Measurements from ENCODE around the gene BRPF3. TPM values are rescaled to one million over a fixed set of nuclear protein-coding genes. Genes with fewer than 3 reads are reported as not detected.

BRPF3 gene
- total and polyA plus RNA-seq, 2 donors (not counting 1 experiment from before 2014, with no cell fraction given): 10.4 to 10.6 TPM

GRCh38 chr6:36222924-36223323, 26.4 kb downstream of the BRPF3 start:
- peaks cover 18% of the 10 kb centered on the region for H3K36me3 ChIP-seq (ENCODE audit: control insufficient read depth, insufficient read depth, low read length)
- no peaks in the 10 kb centered on the region for H3K27me3 ChIP-seq (ENCODE audit: control insufficient read depth, insufficient read depth, low read length)
- no peak overlapping the region for H3K9ac ChIP-seq (ENCODE audit: insufficient read depth, low read length)
- no peak overlapping the region for H2AFZ ChIP-seq (ENCODE audit: low read length)
- no peak overlapping the region for H3K27ac ChIP-seq (ENCODE audit: insufficient read depth, low read length)
- H3K79me2 ChIP-seq (ENCODE audit: control insufficient read depth, insufficient read depth, low read length): no peaks in the 10 kb centered on the region
- no peak overlapping the region for H3K4me2 ChIP-seq (ENCODE audit: extremely low read depth, insufficient read depth, low read length)
- no peak overlapping the region for H3K4me3 ChIP-seq (replicated peaks in 1 of 4; ENCODE audit: control extremely low read depth in 1 of 4, insufficient read depth in 1 of 4, low read depth in 3 of 4, low read length in 4 of 4)
- no peak for TF ChIP-seq CTCF (conservative IDR thresholded peaks at IDR 0.05 in 1 of 2, IDR thresholded peaks at IDR 0.05 in 1 of 2; ENCODE audit: low read depth in 1 of 2, low read length in 2 of 2)
- TF ChIP-seq EZH2 (IDR thresholded peaks at IDR 0.05; ENCODE audit: low read length, missing control alignments): no peak
- no peak for DNase-seq (ENCODE audit: low read depth in 2 of 2)
- no peaks in the 10 kb centered on the region for H4K20me1 ChIP-seq (ENCODE audit: control insufficient read depth, extremely low read depth, insufficient read depth, low read length)
- peaks cover 3% of the 10 kb centered on the region for H3K4me1 ChIP-seq (ENCODE audit: control insufficient read depth, extremely low read depth, insufficient read depth, low read length)
- no peaks in the 10 kb centered on the region for H3K9me3 ChIP-seq (ENCODE audit: control insufficient read depth, insufficient read depth, low read depth, low read length)

GRCh38 chr6:36223706-36224105, 27.2 kb downstream of the BRPF3 start:
- H3K36me3 ChIP-seq (ENCODE audit: control insufficient read depth, insufficient read depth, low read length): peaks cover 24% of the 10 kb centered on the region
- no peaks in the 10 kb centered on the region for H3K79me2 ChIP-seq (ENCODE audit: control insufficient read depth, insufficient read depth, low read length)
- TF ChIP-seq CTCF (conservative IDR thresholded peaks at IDR 0.05 in 1 of 2, IDR thresholded peaks at IDR 0.05 in 1 of 2; ENCODE audit: low read depth in 1 of 2, low read length in 2 of 2) (no peak), EZH2 (IDR thresholded peaks at IDR 0.05; ENCODE audit: low read length, missing control alignments) (no peak)
- H3K4me1 ChIP-seq (ENCODE audit: control insufficient read depth, extremely low read depth, insufficient read depth, low read length): peaks cover 3% of the 10 kb centered on the region
- H3K4me2 ChIP-seq (ENCODE audit: extremely low read depth, insufficient read depth, low read length): no peak overlapping the region
- DNase-seq (ENCODE audit: low read depth in 2 of 2): peak in 1 of 2 donors; percentile 8
- H3K27me3 ChIP-seq (ENCODE audit: control insufficient read depth, insufficient read depth, low read length): no peaks in the 10 kb centered on the region
- H3K9me3 ChIP-seq (ENCODE audit: control insufficient read depth, insufficient read depth, low read depth, low read length): no peaks in the 10 kb centered on the region
- H4K20me1 ChIP-seq (ENCODE audit: control insufficient read depth, extremely low read depth, insufficient read depth, low read length): no peaks in the 10 kb centered on the region
- no peak overlapping the region for H2AFZ ChIP-seq (ENCODE audit: low read length)
- H3K9ac ChIP-seq (ENCODE audit: insufficient read depth, low read length): no peak overlapping the region
- H3K4me3 ChIP-seq (replicated peaks in 1 of 4; ENCODE audit: control extremely low read depth in 1 of 4, insufficient read depth in 1 of 4, low read depth in 3 of 4, low read length in 4 of 4): no peak overlapping the region
- no peak overlapping the region for H3K27ac ChIP-seq (ENCODE audit: insufficient read depth, low read length)

- Histone ChIP-seq H3K27ac (ENCODE audit: insufficient read depth, low read length) (no peak overlapping the region), H3K9me3 (ENCODE audit: control insufficient read depth, insufficient read depth, low read depth, low read length) (no peaks in the 10 kb centered on the region), H3K9ac (ENCODE audit: insufficient read depth, low read length) (no peak overlapping the region), H3K4me3 (replicated peaks in 1 of 4; ENCODE audit: control extremely low read depth in 1 of 4, insufficient read depth in 1 of 4, low read depth in 3 of 4, low read length in 4 of 4) (no peak overlapping the region), H3K4me1 (ENCODE audit: control insufficient read depth, extremely low read depth, insufficient read depth, low read length) (peaks cover 3% of the 10 kb centered on the region), H4K20me1 (ENCODE audit: control insufficient read depth, extremely low read depth, insufficient read depth, low read length) (no peaks in the 10 kb centered on the region), H3K79me2 (ENCODE audit: control insufficient read depth, insufficient read depth, low read length) (no peaks in the 10 kb centered on the region), H3K36me3 (ENCODE audit: control insufficient read depth, insufficient read depth, low read length) (peaks cover 25% of the 10 kb centered on the region), H3K4me2 (ENCODE audit: extremely low read depth, insufficient read depth, low read length) (no peak overlapping the region), H2AFZ (ENCODE audit: low read length) (no peak overlapping the region), H3K27me3 (ENCODE audit: control insufficient read depth, insufficient read depth, low read length) (no peaks in the 10 kb centered on the region)
- DNase-seq (ENCODE audit: low read depth in 2 of 2): peak in 1 of 2 donors; percentile 63
- no peak for TF ChIP-seq CTCF (conservative IDR thresholded peaks at IDR 0.05 in 1 of 2, IDR thresholded peaks at IDR 0.05 in 1 of 2; ENCODE audit: low read depth in 1 of 2, low read length in 2 of 2)
- TF ChIP-seq EZH2 (IDR thresholded peaks at IDR 0.05; ENCODE audit: low read length, missing control alignments): no peak
Measured at GRCh38 chr6:36224918-36225461, 28.4 kb downstream of the BRPF3 start.

Data from fibroblast of lung (primary cell).